Measurements from ENCODE around the gene GBF1.
A peak's percentile ranks its signal among the peaks of the same experiment; 100 is the strongest.

GBF1 gene

GRCh38 chr10:102327641-102328040 is 82.3 kb downstream of the GBF1 start:
- no peak for DNase-seq
- intact Hi-C loops (cut with DNase I), result loop anchor here (10.0 kb wide), 1 partner anchor 63 kb away; no protein-coding TSS in a partner anchor

GRCh38 chr10:102332772-102333171 is 87.4 kb downstream of the GBF1 start:
- DNase-seq, result no peak
- intact Hi-C loops (cut with DNase I), result no loop called here

GRCh38 chr10:102334101-102334500 is 88.8 kb downstream of the GBF1 start:
- intact Hi-C loops (cut with DNase I), result no loop called here
- no peak for DNase-seq

- no peak for DNase-seq
- intact Hi-C loops (cut with DNase I), result no loop called here
Measured at GRCh38 chr10:102335184-102335583, 89.9 kb downstream of the GBF1 start.

DNA sequence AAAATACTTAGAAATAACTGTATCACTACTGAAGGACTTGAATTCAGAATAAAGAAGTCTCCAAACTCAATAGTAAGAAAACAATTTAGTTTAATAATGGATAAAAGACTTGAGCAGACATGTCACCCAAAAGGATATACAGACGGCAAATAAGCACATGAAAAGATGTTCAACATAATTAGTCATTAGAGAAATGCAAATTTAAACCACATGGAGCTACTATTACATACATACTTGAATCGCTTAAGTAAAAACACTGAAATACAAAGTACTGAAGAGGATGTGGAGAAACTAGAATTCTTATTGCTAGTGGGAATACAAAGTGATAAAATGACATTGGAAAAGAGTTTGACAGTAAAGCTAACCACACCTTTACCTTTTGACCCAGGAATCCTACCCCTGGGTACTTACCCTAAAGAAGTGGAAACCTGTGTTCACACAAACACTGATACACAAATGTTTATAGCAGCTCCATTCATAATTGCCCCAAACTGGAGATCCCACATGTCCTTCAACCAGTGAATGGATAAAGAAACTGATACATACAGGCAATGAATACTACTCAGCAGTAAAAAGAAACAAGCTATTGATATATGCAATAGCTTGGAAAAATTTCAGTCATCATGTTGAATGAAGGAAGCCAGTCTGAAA is 95.8 kb downstream of the GBF1 start:
- DNase-seq, result no peak
- intact Hi-C loops (cut with DNase I), result no loop called here

DNA sequence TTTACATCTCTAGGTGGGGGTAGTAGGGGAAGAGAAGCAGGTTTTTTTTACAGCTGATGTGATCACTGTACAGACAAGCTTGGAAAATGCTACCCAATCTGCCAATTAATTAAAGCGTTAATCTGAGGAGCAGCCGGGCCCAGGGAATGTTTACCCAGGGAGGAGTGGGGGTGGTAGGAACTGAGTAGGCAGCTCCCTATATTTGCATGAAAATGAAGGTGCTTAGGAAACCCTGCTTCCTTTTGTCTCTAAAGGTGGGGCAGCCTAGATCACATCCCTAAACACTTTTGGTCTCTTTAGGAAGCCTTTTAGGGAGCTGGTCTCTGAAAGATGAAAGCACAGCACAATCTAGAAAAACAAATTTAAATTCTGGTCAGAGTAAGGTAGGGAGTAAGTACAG is 97.1 kb downstream of the GBF1 start:
- intact Hi-C loops (cut with DNase I), result no loop called here
- no peak for DNase-seq

- DNase-seq, result no peak
- intact Hi-C loops (cut with DNase I), result no loop called here
Measured at GRCh38 chr10:102342958-102343357, 97.6 kb downstream of the GBF1 start.

DNA sequence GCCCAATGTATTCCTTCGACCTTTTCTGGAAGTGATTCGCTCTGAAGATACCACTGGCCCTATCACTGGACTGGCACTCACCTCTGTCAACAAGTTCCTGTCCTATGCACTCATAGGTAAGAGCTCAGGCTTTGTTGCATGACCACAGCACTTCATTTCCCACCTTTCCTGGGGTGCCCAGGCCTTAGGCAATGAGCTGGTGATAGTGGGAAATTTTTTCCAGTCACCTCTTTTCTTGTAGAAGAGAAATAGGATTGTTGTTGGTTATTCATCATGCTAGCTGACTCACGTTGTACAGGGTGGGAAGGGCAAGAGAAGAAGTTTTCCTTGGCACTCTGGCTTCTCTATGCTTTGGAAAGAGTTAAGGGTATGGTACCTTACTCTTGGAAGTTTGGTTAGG is 98.7 kb downstream of the GBF1 start:
- no peak for DNase-seq
- intact Hi-C loops (cut with DNase I), result no loop called here

GRCh38 chr10:102347236-102347828 is 102.0 kb downstream of the GBF1 start:
- intact Hi-C loops (cut with DNase I), result no loop called here
- DNase-seq, result peak in 7 of 10 donors; percentile 12 to 90 (median 24)

DNA sequence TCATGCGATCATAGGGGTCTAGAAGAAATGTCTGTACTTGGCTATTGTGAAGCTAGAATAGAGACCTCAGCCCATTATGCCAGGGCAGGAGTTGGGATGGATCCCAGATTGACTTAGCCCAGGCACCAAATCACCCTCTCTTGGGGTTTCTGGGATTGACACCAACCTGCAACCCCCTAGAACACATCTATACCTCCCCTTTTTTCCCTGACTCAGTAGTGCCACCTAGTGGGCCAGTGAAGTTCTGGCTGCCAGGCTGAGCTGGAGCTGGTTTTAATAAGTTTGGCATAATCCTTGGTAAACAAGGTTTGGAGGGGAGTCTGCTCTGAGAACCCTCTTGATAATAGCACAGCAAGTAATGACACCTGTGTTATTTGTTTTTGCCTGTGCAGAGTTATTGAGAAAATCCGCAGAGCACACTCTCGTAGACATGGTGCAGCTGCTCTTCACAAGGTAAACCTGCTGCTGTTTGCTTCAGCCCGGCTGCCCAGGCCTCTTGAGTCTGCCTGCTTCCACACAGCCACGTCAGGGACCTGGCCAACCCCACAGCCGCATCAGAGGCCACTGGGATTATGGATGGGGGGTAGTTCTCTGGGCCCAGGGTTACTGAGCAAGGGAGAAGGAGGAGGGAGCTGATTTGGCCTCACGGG is 106.9 kb downstream of the GBF1 start:
- intact Hi-C loops (cut with DNase I), result loop anchor here (1.0 to 5.0 kb wide), 2 partner anchors 123 to 185 kb away; no protein-coding TSS in a partner anchor
- peak in 6 of 10 donors; percentile 39 to 70 (median 60) for DNase-seq

- intact Hi-C loops (cut with DNase I), result loop anchor here (5.0 kb wide), 1 partner anchor 187 kb away; no protein-coding TSS in a partner anchor
- DNase-seq, result no peak
Measured at GRCh38 chr10:102354451-102354850, 109.1 kb downstream of the GBF1 start.

- DNase-seq, result no peak
- intact Hi-C loops (cut with DNase I), result no loop called here
Measured at GRCh38 chr10:102358712-102359382, 113.5 kb downstream of the GBF1 start.

DNA sequence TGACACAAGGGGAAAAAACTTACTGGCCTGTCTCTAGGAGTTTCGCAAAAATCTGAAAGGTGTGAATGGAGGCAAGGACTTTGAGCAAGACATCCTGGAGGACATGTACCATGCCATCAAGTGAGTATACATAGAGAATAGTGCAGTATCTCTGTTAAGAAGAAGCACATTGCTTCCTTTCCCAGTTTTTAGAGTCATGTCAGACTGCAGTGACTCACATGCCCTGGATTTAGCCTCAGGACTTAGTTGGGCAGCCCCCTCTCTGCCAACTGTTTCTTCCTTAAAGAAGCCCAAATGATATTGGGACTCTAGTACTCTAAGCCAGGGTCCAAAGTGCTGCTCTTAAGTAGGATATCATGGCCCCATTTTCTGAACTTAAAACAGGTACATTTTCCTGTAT is 122.1 kb downstream of the GBF1 start:
- DNase-seq, result no peak
- intact Hi-C loops (cut with DNase I), result no loop called here

GRCh38 chr10:102368077-102368476 is 122.7 kb downstream of the GBF1 start:
- intact Hi-C loops (cut with DNase I), result no loop called here
- DNase-seq, result no peak

GRCh38 chr10:102371295-102371694 is 126.0 kb downstream of the GBF1 start:
- DNase-seq, result no peak
- intact Hi-C loops (cut with DNase I), result no loop called here

GRCh38 chr10:102375250-102375649 is 129.9 kb downstream of the GBF1 start:
- no peak for DNase-seq
- intact Hi-C loops (cut with DNase I), result no loop called here

DNA sequence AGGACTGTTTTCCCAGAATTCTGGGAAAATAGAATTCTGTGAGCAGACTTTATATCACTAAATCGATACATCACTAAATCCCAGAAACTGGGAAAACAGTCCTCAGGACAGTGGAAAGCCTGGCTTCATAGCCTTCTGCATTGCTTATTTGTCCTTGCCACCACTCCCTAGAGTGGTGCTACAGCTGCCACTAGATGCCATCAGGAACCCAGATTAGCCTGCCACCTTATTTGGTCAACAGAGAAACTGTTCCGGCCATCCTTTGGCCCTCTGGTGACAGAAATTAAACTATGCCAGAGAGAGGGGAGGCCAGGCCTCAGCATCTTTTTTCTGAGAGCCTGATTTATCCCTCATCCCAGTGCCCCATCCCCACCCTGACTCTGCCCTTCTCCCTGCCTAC is 130.5 kb downstream of the GBF1 start:
- no peak for DNase-seq

GRCh38 chr10:102376901-102377300 is 131.6 kb downstream of the GBF1 start:
- DNase-seq, result peak in 1 of 10 donors; percentile 70
- intact Hi-C loops (cut with DNase I), result no loop called here

More for the DNA sequence above, 130.5 kb downstream of the GBF1 start:
- intact Hi-C loops (cut with DNase I), result no loop called here

DNA sequence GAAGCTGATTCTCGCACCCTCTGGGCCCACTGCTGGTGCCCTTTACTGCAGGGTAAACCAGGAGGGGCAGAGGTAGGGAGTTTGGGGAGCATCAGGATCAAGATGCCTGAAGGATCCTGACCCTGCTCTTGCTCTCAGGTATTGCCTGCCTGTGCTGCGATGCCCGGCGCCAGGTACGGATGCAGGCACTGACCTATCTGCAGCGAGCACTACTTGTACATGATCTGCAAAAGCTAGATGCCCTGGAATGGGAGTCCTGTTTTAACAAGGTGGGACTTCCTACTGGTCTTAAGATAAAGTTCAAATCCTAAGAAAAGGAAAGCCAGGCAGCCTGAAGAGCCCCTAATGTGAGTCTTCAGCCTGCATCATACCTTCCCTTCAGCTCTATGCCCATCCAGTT is 134.1 kb downstream of the GBF1 start:
- no peak for DNase-seq
- intact Hi-C loops (cut with DNase I), result no loop called here

- intact Hi-C loops (cut with DNase I), result no loop called here
- peak in 1 of 10 donors; percentile 65 for DNase-seq
Measured at GRCh38 chr10:102381983-102382382, 136.7 kb downstream of the GBF1 start.

DNA sequence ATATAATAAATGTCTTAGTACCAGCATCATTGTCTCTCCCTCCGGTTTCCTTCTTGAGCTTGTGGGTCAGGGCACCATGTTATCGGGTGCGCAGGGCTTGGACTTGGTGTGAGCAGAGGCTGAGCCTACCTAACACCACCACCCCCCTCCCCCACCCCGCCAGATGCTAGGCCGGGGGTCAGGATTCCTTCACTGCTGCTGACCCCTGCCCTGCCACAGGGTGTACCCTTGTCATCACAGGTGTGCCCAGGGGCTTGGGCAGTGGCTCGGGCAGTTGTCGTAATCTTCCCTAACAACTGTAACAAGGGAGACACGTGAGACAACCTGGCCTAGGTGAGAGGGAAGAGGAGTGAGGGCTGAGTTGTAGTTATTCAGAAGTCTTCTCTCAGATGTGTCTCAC is 137.5 kb downstream of the GBF1 start:
- intact Hi-C loops (cut with DNase I), result no loop called here
- peak in 1 of 10 donors; percentile 50 for DNase-seq

Measured in posterior cingulate gyrus (tissue), 11 donors.